Nephron progenitor cell (in vitro differentiated cells): ENCODE measurements around the gene METRNL.
"Not testable (repeated sequence)": the region's sequence is repeated elsewhere in the genome, so short reads cannot be mapped to it uniquely, and the experiment has no call there.

Source experiments
- DNase-seq: peaks from one replicate; pipeline ENCODE4 v3.0.0; 2021
- H3K27ac Mint-ChIP-seq: 2 replicates; pipeline ENCODE4 v1.8.0; 2021; ENCODE audit warnings: mild to moderate bottlenecking, moderate library complexity, mixed read lengths
- H3K27me3 Mint-ChIP-seq: 2 replicates; pipeline ENCODE4 v1.8.0; 2021; ENCODE audit warnings: mild to moderate bottlenecking, low read depth, mixed read lengths; ENCODE audit not compliant: poor library complexity
- H3K36me3 Mint-ChIP-seq: 2 replicates; pipeline ENCODE4 v1.8.0; 2021; ENCODE audit warnings: low read depth, mixed read lengths
- H3K4me1 Mint-ChIP-seq: 2 replicates; pipeline ENCODE4 v1.8.0; 2021; ENCODE audit warnings: mixed read lengths
- H3K4me3 Mint-ChIP-seq: 2 replicates; pipeline ENCODE4 v1.8.0; 2021; ENCODE audit warnings: mild to moderate bottlenecking, moderate library complexity, mixed read lengths
- H3K9me3 Mint-ChIP-seq: 2 replicates; pipeline ENCODE4 v1.8.0; 2021; ENCODE audit warnings: mild to moderate bottlenecking, moderate library complexity, mixed read lengths
- TF ChIP-seq, protein P1 (sequence below): fragments of 200-600 bp; sonication (generic); IDR thresholded peaks from 2 replicates; pipeline ENCODE4 v1.5.0; 2021; ENCODE audit warnings: antibody characterized with exemption

The METRNL gene

DNA sequence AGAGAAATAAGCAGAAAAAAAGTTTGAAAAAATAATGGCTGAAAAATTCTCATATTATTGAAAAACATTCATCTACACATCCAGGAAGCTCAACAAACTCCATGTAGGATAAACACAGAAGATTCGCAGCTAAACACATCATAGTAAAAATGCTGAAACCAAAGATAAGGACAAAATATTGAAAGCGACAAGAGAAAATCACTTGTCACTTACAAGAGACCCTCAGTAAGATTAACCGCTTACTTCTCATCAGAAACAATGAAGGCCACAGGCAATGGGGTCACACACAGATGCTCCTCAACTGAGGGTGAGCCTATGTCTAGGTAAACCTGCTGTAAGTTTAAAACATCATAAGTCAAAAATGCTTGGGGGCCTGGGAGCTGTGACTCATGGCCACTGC, 38.1 kb upstream of the METRNL start:
- H3K27me3 Mint-ChIP-seq: no peaks in the 10 kb centered on the region

DNA sequence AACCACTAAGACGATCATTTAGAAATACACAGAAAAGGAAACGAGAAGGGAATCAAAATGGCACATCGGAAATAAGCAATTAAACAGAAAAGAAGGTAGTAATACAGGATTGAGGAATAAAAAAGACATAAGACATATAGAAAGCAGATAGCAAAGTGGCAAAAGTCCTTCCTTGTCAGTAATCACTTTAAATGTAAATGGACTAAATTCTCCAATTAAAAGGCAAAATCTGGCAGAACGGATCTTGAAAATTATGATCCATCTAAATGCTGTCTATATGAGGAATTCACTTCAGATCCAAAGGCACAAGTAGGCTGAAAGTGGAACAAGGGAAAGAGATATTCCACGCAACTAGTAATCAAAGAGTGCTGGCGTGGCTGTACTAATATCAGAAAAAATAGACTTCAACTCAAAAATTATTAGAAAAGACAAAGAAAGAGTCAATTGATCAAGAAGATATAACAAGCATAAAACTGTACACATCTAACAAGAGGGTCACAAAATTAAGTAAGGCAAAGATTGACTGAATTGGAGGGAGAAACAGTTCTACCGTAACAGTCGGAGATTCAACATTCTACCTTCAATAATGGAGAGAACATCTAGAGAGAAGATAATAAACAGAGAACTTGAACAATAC, 36.8 kb upstream of the METRNL start:
- H3K36me3 Mint-ChIP-seq: peaks cover 85% of the 10 kb centered on the region
- H3K4me1 Mint-ChIP-seq: peaks cover 6% of the 10 kb centered on the region
- H3K27ac Mint-ChIP-seq: no peak overlapping the region
- H3K27me3 Mint-ChIP-seq: no peaks in the 10 kb centered on the region
- H3K9me3 Mint-ChIP-seq: peaks cover 72% of the 10 kb centered on the region
- no peak overlapping the region for H3K4me3 Mint-ChIP-seq
- TF ChIP-seq, protein P1, sequence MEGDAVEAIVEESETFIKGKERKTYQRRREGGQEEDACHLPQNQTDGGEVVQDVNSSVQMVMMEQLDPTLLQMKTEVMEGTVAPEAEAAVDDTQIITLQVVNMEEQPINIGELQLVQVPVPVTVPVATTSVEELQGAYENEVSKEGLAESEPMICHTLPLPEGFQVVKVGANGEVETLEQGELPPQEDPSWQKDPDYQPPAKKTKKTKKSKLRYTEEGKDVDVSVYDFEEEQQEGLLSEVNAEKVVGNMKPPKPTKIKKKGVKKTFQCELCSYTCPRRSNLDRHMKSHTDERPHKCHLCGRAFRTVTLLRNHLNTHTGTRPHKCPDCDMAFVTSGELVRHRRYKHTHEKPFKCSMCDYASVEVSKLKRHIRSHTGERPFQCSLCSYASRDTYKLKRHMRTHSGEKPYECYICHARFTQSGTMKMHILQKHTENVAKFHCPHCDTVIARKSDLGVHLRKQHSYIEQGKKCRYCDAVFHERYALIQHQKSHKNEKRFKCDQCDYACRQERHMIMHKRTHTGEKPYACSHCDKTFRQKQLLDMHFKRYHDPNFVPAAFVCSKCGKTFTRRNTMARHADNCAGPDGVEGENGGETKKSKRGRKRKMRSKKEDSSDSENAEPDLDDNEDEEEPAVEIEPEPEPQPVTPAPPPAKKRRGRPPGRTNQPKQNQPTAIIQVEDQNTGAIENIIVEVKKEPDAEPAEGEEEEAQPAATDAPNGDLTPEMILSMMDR: no peak
- no peak for DNase-seq

More for the DNA sequence above, 38.1 kb upstream of the METRNL start:
- Mint-ChIP-seq H3K9me3 (peaks cover 61% of the 10 kb centered on the region), H3K27ac (no peak overlapping the region), H3K4me1 (peaks cover 8% of the 10 kb centered on the region), H3K36me3 (peaks cover 83% of the 10 kb centered on the region), H3K4me3 (no peak overlapping the region)
- TF ChIP-seq, protein P1: no peak
- DNase-seq: no peak

DNA sequence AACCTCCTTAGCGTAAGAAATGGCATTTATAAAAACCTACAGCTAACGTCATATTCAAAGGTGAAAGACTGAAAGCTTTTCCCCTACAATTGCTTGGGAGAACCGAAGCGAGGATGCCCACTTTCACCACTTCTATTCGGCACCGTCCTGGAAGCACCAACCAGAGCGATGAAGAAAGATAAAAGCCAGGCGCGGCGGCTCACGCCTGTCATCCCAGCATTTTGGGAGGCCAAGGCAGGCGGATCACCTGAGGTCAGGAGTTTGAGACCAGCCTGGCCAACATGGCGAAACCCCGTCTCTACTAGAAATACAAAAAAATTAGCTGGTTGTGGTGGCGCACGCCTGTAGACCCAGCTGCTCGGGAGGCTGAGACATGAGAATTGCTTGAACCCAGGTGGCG, 34.9 kb upstream of the METRNL start:
- H3K27me3 Mint-ChIP-seq, DNase-seq, H3K4me1 Mint-ChIP-seq, H3K4me3 Mint-ChIP-seq, H3K27ac Mint-ChIP-seq: not testable (repeated sequence)
- Mint-ChIP-seq H3K36me3 (peaks cover 89% of the 10 kb centered on the region), H3K9me3 (peaks cover 76% of the 10 kb centered on the region)

DNA sequence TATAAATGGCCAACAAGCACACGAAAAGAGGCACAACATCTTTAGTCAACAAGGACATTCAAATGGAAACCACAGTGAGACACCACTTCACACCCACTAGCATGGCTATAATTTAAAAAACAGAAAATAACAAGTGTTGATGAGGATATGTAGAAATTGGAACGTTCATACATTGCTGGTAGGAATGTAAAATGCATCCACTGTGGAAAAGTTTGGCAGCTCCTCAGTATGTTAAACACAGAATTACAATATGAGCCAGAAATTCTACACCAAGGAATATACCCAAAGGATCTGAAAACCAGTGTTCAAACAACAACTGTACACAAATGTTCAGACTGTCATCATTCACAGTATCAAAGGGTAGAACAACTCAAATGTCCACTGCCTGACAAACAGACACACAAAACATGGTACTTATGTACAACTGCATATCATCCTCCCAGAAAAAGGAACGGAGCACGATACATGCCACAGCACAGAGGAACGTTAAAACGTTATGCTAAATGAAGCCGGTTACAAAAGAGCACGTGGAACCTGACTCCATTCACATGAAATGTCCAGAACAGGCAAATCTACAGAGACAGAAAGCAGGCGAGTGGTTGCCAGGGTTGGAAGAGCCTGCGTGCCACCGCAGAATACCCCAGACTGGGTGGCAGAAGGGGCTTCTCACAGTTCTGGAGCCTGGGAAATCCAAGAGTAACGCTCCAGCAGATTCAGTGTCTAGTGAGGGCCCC, 32.8 kb upstream of the METRNL start:
- TF ChIP-seq, protein P1: no peak
- peaks cover 4% of the 10 kb centered on the region for H3K27me3 Mint-ChIP-seq
- H3K4me3 Mint-ChIP-seq: no peak overlapping the region
- H3K4me1 Mint-ChIP-seq: peaks cover 5% of the 10 kb centered on the region
- peaks cover 67% of the 10 kb centered on the region for H3K36me3 Mint-ChIP-seq
- H3K27ac Mint-ChIP-seq: no peak overlapping the region
- DNase-seq: no peak
- H3K9me3 Mint-ChIP-seq: peaks cover 55% of the 10 kb centered on the region

DNA sequence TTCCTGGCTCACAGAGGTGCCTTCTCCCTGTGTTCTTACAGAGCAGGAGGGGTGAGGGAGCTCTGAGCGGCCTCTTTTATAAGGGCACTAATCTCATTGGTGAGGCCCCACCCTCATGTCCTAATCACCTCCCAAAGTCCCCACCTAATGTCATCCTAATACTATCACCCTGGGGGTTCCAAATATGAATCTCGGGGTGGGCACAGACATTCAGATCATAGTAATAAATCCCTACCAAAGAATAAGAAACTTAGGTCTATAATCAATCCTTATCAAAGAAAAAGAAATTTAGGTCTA, 32.3 kb upstream of the METRNL start:
- H3K9me3 Mint-ChIP-seq: peaks cover 50% of the 10 kb centered on the region
- TF ChIP-seq, protein P1: no peak
- H3K27ac Mint-ChIP-seq: no peak overlapping the region
- peaks cover 5% of the 10 kb centered on the region for H3K4me1 Mint-ChIP-seq
- H3K4me3 Mint-ChIP-seq: no peak overlapping the region
- no peak for DNase-seq
- peaks cover 4% of the 10 kb centered on the region for H3K27me3 Mint-ChIP-seq
- peaks cover 62% of the 10 kb centered on the region for H3K36me3 Mint-ChIP-seq

DNA sequence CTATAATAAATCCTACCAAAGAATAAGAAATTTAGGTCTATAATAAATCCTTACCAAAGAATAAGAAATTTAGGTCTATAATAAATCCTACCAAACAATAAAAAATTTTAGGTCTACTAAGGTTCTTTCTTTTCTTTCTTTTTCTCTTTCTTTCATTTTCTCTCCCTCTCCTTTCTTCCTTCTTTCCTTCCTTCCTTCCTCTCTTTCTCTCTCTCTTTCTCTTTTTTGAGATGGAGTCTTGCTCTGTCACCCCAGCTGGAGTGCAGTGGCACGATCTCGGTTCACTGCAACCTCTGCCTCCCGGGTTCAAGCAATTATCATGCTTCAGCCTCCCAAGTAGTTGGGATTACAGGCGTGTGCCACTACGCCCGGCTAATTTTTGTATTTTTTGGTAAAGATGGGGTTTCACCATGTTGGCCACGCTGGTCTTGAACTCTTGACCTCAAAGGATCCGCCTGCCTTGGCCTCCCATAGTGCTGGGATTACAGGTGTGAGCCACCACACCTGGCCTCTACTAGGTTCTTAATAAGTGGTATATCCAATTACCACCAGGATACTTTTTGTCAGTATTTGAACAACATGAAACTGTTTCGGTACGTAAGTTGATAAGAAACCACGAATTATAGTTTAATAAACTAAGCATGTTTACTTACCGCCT, 31.5 kb upstream of the METRNL start:
- Mint-ChIP-seq H3K27ac (peak overlapping the region; percentile 78), H3K36me3 (peaks cover 54% of the 10 kb centered on the region), H3K9me3 (peaks cover 42% of the 10 kb centered on the region)
- H3K27me3 Mint-ChIP-seq, H3K4me3 Mint-ChIP-seq, DNase-seq, H3K4me1 Mint-ChIP-seq: not testable (repeated sequence)
